Neural cell (in vitro differentiated cells): Measurements from ENCODE around the gene NMT1.

Experiments
- CTCF ChIP-seq: fragments of 450-650 bp; IDR thresholded peaks from 2 replicates; pipeline ENCODE4 v1.5.1; 2014; ENCODE audit warnings: antibody characterized with exemption, mild to moderate bottlenecking, moderate library complexity; ENCODE audit not compliant: poor library complexity, severe bottlenecking
- EP300 ChIP-seq: fragments of 450-650 bp; conservative IDR thresholded peaks from 2 replicates; pipeline ENCODE4 v1.6.1; 2014; ENCODE audit warnings: antibody characterized with exemption, mild to moderate bottlenecking, moderate library complexity; ENCODE audit not compliant: poor library complexity, severe bottlenecking
- EZH2 ChIP-seq: fragments of 200-600, 300-800 bp; shearing (Covaris generic), sonication (generic); IDR thresholded peaks from 2 replicates; pipeline ENCODE4 v1.6.1; 2014; ENCODE audit warnings: antibody characterized with exemption, low read length, borderline replicate concordance, mild to moderate bottlenecking; ENCODE audit not compliant: insufficient read depth, poor library complexity, severe bottlenecking
- MXI1 ChIP-seq: fragments of 450-650 bp; conservative IDR thresholded peaks from 2 replicates; pipeline ENCODE4 v1.6.1; 2014; ENCODE audit warnings: antibody characterized with exemption, mild to moderate bottlenecking; ENCODE audit not compliant: poor library complexity, severe bottlenecking
- POLR2AphosphoS5 ChIP-seq: IDR thresholded peaks from 2 replicates; pipeline ENCODE4 v1.6.1; 2012
- RAD21 ChIP-seq: fragments of 450-650 bp; conservative IDR thresholded peaks from 2 replicates; pipeline ENCODE4 v1.6.1; 2014; ENCODE audit warnings: antibody characterized with exemption, mild to moderate bottlenecking, moderate library complexity
- REST ChIP-seq: IDR thresholded peaks from 2 replicates; pipeline ENCODE4 v1.6.1; 2012; ENCODE audit warnings: borderline replicate concordance
- SMC3 ChIP-seq: fragments of 450-650 bp; conservative IDR thresholded peaks from 2 replicates; pipeline ENCODE4 v1.6.1; 2014; ENCODE audit warnings: antibody characterized with exemption, mild to moderate bottlenecking, moderate library complexity; ENCODE audit not compliant: poor library complexity
- TAF1 ChIP-seq: IDR thresholded peaks from 2 replicates; pipeline ENCODE4 v1.6.1; 2012; ENCODE audit warnings: low read depth

- no peak for TF ChIP-seq CTCF
- TF ChIP-seq EZH2, result no peak
- no peak for TF ChIP-seq SMC3
- TF ChIP-seq POLR2AphosphoS5, result no peak
- TF ChIP-seq RAD21, result no peak
- no peak for TF ChIP-seq EP300
- no peak for TF ChIP-seq TAF1
- TF ChIP-seq REST, result no peak
- no peak for TF ChIP-seq MXI1
Measured at GRCh38 chr17:45112559-45113423, 51.7 kb downstream of the NMT1 start.
